GDM1 (cell line): Measurements from ENCODE around the gene PPP1CA.
"Not testable (repeated sequence)": the region's sequence is repeated elsewhere in the genome, so short reads cannot be mapped to it uniquely, and the experiment has no call there.

ENCODE experiments used
- DNase-seq: peaks from one replicate; lab custom pipeline; 2025; lab: John Stamatoyannopoulos, UW

PPP1CA gene

GRCh38 chr11:67434395-67434881, 32.8 kb upstream of the PPP1CA start:
- no peak for DNase-seq

DNA sequence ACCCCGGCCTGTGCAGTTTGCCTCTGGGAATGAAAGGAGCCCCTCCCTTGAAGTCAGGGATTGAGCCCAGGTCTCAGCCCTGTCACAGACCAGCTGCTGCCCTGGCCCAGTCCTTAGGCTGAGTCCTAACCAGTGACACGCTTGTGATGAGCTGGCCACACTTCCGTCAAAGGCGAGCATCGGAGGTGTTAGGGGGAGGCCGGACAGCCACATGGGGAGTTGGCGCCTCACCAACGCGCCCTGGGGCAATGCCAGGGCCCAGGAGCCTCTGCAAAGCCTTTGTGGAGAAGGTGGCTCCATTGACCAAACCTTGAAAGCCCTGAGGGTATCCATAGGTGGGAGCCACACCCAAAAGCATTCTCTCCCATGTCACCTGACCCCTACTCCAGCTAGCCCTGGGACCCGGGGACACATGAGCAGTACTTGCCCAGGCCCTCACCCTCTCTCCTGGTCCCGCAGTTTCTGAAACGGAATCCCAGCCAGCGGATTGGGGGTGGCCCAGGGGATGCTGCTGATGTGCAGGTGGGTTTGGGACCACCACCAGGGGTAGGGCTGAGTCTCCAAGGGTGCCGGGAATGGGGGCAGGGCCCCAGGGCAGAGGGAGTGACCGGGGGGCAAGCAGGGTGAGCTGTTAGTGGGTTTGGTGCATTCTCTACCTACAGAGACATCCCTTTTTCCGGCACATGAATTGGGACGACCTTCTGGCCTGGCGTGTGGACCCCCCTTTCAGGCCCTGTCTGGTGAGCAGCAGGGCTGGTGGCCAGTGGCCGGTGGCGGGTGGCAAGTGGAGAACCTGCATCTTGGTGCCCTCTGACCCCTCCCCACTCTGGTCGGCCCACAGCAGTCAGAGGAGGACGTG, 32.1 kb upstream of the PPP1CA start:
- no peak for DNase-seq

DNA sequence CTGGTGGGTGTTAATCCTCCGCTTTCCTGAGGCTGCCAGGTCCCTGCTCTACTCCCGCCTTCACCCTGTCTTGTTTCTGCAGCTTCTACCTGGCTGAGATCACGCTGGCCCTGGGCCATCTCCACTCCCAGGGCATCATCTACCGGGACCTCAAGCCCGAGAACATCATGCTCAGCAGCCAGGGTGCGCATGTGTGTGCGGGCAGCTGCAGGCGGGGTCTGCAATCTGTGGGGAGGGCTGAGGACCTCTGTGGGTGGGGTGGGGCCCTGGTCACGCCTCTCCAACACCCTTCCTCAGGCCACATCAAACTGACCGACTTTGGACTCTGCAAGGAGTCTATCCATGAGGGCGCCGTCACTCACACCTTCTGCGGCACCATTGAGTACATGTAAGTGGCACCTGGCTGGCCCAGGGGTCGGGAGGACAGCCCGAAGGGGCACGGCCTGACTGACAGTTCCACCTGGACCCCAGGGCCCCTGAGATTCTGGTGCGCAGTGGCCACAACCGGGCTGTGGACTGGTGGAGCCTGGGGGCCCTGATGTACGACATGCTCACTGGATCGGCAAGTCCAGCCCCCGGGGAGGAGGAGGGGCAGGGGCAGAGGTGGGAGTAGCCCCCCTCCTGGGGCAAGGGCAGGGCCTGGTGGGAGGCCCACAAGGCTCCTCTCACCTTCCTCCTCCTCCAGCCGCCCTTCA, 31.1 kb upstream of the PPP1CA start:
- DNase-seq: no peak

- no peak for DNase-seq
These were observed 29.9 kb upstream of the PPP1CA start for GRCh38 chr11:67431346-67432249.

DNA sequence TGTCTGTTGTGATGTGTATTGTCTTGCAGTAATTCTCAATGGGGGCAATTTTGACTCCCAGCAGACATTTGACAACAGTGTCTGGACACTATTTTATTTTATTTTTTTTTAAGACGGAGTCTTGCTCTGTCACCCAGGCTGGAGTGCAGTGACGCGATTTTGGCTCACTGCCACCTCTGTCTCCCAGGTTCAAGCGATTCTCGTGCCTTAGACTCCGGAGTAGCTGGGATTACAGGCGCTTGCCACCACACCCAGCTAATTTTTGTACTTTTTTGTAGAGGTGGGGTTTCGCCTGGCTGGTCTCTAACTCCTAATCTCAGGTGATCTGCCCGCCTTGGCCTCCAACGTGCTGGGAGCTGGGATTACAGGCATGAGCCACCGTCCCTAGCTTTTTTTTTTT, 28.1 kb upstream of the PPP1CA start:
- DNase-seq: no peak

DNA sequence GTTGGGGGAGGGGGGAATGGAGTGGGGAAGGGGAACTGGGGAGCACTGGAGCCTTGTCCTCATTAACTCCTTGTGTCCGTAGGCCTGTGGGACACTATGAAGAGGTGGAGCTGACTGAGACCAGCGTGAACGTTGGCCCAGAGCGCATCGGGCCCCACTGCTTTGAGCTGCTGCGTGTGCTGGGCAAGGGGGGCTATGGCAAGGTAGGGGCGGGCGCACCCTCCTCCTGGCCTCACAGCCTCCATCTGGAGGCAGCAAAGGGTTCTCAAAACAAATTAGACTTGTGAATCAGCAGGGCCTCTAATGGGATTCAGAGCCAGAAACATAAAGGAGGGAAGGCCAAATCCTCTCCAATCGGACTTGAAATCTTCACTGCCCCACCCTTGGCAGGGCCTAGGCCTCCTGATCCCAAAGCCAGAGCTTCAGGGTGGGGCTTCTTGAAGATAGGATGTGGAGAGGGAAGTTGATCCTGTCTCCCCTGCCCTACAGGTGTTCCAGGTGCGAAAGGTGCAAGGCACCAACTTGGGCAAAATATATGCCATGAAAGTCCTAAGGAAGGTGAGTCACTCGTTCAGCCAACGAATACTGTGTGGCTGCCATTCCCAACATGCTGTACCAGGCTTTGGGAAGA, 27.5 kb upstream of the PPP1CA start:
- no peak for DNase-seq

- DNase-seq: peak; percentile 93
These were observed 26.7 kb upstream of the PPP1CA start, which contains the start of gene RPS6KB2 for GRCh38 chr11:67428052-67429001. RPS6KB2 (plus strand) TSS chr11:67428494; CDS start chr11:67428546, 52 bp downstream.

GRCh38 chr11:67427364-67427859, 25.8 kb upstream of the PPP1CA start:
- not testable (repeated sequence) for DNase-seq

DNA sequence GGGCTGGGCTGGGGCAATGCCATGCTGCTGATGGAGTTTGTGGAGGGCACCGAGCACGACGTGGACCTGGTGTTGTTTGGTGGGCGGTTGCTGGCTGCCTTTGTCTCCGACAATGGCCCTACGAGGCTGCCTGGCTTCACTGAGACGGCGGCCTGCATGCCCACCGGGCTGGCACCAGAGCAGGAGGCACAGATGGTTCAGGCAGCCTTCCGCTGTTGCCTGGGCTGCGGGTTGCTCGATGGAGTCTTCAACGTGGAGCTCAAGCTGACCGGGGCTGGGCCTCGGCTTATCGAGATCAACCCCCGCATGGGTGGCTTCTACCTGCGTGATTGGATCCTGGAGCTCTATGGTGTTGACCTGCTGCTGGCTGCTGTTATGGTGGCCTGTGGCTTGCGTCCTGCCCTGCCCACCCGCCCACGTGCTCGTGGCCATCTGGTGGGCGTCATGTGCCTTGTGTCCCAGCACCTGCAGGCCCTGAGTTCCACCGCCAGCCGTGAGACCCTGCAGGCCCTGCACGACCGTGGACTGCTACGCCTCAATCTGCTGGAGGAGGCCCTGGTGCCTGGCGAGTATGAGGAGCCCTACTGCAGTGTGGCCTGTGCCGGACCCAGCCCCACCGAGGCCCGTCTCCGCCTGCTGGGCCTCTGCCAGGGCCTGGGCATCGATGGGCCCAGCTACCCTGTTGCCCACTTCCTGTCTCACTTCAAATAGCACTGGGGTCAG, 22.4 kb upstream of the PPP1CA start:
- DNase-seq: no peak

GRCh38 chr11:67423466-67423865, 21.8 kb upstream of the PPP1CA start:
- no peak for DNase-seq

DNA sequence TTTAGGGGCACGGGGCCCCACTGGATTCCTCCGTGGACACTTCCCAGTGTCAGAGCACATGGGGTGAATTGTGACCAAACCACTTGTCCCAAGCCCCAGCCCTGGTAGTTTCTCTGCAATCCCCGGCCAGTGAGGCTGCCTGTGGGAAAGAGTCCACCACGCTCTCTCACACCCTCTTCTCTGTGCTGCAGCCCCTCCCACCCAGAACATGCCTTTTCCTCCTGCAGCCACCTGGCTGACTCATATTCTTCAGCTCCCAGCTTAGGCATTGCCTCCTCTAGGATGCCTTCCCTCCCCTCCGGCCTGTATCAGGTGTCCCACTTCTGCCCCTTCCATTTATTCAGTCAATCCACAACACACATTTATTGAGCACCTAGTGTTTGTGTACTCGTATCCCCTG, 21.2 kb upstream of the PPP1CA start:
- no peak for DNase-seq

DNA sequence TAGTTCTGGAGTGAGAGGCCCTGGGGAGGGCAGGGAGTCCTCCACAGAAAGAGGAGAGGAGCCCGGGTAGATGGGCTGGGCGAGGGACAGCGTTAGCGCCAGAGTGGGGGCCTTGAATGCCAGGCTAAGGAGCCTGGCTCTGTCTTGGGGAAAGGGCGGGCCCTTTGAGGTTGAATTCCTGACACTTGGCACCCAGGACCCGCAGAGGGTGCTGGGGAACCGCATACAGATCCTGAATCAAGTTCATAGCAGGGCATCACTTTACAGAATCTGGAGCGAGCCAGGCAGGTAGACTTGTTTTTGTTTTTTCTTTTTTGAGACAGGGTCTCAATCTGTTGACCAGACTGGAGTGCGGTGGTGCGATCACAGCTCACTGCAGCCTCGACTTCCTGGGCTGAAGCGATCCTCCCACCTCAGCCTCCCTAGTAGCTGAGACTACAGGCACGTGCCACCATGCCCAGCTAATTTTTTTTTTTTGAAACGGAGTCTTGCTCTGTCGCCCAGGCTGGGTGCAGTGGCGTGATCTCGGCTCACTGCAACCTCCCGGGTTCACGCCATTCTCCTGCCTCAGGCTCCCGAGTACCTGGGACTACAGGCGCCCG, 19.9 kb upstream of the PPP1CA start:
- no peak for DNase-seq

DNA sequence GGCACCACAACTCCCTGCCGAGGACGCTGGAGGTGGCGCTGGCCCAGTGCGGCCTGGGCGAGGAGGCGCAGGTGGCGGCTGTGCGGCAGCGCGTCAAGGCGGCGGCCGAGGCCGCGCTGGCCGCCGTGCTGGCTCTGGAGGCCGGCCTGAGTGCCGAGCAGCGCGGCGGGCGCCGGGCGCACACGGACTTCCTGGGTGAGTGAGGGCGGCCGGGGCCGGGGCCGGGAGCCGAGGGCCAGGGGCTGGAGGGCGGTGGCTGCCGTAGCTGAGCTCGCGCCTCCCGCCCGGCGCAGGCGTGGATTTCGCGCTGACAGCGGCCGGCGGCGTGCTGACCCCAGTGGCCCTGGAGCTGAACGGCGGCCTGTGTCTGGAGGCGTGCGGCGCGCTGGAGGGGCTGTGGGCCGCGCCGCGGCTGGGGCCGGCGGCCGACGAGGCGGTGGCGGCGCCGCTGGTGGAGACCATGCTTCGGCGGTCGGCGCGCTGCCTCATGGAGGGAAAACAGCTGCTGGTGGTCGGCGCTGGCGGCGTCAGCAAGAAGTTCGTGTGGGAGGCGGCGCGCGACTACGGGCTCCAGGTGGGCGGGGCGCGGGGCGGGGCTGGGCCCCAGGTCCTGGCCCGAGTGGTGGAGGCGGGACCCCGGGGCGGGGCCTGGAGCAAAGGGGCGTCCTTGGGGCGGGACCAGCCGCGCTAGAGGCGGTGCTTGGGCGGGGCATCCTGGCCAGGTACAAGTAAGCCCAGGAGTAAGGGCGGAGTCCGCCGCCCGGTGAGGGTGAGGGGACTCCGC, 19.2 kb upstream of the PPP1CA start:
- peak; percentile 89 for DNase-seq

DNA sequence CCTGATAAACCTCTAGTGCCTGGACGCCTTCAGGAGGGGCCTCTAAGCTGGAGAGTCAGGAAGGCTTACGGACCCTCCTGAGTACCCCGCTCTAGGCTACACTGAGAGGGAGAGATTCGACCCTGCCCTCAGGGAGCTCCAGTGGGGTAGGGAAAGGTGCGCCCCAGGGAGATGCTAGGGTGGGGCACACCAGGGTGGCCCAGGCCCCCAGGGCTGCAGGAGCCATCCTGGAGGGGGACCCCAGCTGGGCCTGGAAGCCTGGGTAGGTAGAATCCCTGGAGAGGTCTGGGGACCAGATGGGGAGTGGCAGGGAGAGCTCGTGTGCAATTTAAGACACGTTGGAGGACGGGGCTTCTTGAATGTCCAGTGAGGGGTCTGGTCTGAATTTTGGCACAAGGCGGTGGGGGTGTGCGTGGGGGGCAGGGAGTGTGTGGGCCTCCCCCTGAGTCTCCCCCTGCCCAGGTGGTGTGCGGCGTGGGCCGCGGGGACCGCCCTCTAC, 18.5 kb upstream of the PPP1CA start:
- no peak for DNase-seq

GRCh38 chr11:67419325-67420049, 17.8 kb upstream of the PPP1CA start:
- no peak for DNase-seq

GRCh38 chr11:67418476-67419281, 17.0 kb upstream of the PPP1CA start:
- no peak for DNase-seq

DNA sequence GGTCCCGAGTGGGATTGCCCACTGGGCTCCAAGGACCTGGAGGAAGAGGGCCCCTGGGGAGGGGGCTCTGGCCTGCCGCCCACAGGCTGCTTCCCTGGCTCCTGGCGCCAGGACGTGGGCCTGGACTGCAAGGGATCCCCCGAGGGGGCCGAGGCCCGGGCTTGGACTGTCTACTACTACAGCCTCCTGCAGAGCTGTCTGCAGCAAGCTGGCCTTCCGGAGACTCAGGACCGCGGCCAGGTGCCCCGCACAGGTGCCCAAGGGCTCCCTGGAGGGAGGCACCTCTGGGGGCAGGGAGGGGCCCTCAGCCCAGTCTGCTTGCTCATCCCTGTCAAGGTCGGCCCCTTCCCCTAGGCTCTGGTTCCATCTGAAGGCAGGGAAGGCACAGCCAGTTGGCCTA, 15.8 kb upstream of the PPP1CA start:
- no peak for DNase-seq
